NCI-H187 (cell line): ENCODE data around the gene APOBEC3C.
"Not testable (repeated sequence)": the region's sequence is repeated elsewhere in the genome, so short reads cannot be mapped to it uniquely, and the experiment has no call there.

ENCODE experiments used
- DNase-seq, 2 experiments: peaks; one replicate each; lab custom pipeline; 2025; lab: John Stamatoyannopoulos, UW

Gene APOBEC3C

DNA sequence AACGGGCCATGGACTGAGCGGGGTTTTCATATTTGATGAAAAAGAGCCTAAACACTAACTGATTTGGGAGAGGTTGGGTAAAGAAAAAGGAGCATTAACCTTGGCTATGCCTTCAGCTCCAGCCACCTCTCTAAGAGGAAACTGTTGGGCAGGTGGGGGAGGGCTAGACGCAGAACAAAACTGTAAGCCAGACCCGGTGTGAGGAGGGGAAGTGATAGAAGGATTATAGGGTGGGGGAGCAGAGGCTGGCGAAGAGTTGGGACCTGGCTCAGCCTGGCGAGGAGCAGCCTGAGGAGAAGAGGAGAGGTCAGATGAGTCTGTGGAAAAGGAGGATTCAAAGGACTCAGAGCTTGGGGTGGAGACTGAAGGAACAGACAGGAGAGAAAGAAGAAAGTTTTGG is 47.2 kb downstream of the APOBEC3C start:
- not testable (repeated sequence) for DNase-seq

- DNase-seq: not testable (repeated sequence)
Observed at GRCh38 chr22:39061951-39062350, 47.9 kb downstream of the APOBEC3C start.

DNA sequence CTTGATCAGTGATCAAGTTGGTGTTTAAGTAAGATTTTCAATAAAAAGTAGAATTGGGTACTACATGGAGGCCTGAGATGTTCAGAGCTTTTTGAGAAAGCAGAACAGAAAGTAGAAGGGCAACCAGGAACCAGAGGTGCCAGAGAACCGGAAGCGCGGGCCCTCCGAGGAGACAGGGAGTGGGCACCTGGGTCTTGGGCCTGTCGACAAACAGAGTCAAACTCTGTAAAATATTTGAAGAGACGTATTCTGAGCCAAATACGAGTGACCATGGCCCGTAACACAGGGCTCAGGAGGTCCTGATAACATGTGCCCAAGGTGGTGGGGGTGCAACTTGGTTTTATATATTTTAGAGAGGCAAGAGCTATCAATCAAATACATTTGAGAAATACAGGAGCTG is 49.8 kb downstream of the APOBEC3C start:
- not testable (repeated sequence) for DNase-seq

- DNase-seq: not testable (repeated sequence)
Observed at GRCh38 chr22:39066442-39067276, 52.6 kb downstream of the APOBEC3C start.

DNA sequence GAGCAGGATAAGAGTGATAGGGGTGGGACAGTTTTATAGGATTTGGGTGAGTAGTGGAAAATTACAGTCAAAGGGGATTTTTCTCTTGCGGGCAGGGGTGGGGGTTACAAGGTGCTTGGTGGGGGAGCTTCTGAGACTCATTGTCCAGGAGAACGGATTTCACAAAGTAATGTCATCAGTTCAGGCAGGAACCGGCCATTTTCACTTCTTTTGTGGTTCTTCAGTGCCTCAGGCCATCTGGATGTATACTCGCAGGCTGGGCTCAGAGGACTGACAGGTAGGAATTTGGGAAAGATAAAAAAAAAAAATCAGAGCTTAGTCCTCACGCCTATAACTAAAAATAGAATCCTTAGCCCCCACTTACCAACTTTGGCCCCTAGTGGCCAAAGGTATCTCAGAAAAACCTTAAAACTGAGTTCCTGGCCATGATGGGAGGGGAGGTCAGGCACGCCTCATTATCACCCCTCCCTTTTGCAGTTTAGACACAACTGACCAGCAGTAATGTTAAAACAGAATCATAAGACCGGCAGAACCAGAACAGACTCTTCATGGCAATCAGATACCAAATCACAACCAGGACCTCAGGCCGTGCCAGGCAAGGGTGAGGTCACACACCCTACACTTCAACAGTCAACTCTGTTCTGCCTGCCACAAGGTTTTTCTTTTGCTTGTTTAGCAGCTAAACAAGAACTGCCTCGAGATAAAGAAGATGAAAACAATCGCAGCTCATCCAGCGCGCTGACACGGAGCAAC is 54.2 kb downstream of the APOBEC3C start:
- no peak for DNase-seq
